ENCODE data around the gene ADCY5.

GRCh38 chr3:123305192-123305591, 143.7 kb downstream of the ADCY5 start:
- TF ChIP-seq CTCF (IDR thresholded peaks at IDR 0.05): no peak
- TF ChIP-seq POLR2A (IDR thresholded peaks at IDR 0.05): no peak

Measured in lower leg skin (tissue), 3 donors.